GM23248 (cell line): Measurements from ENCODE around the gene HNRNPLL. TPM values are rescaled to one million over a fixed set of nuclear protein-coding genes. Genes with fewer than 3 reads are reported as not detected.

ENCODE experiments used
- DNase-seq: peaks from one replicate; pipeline ENCODE4 v3.0.0-alpha.2; 2015
- H2AFZ ChIP-seq: fragments of 200-600 bp; sonication (generic); 2 replicates; pipeline ENCODE4 v1.6.1; 2016; ENCODE audit warnings: antibody characterized with exemption
- H3F3A ChIP-seq: fragments of 200-600 bp; sonication (generic); 2 replicates; pipeline ENCODE4 v1.6.1; 2016; ENCODE audit warnings: mild to moderate bottlenecking, antibody characterized with exemption, mixed run types; ENCODE audit not compliant: insufficient read depth
- H3K27ac ChIP-seq: fragments of 200-600 bp; sonication (generic); 2 replicates; pipeline ENCODE4 v1.5.1; 2016; ENCODE audit warnings: mild to moderate bottlenecking
- H3K27me3 ChIP-seq: fragments of 200-600 bp; sonication (generic); replicated peaks from 2 replicates; pipeline ENCODE4 v1.6.1; 2016; ENCODE audit warnings: mild to moderate bottlenecking; ENCODE audit not compliant: insufficient read depth
- H3K36me3 ChIP-seq: fragments of 200-600 bp; sonication (generic); 2 replicates; pipeline ENCODE4 v1.6.1; 2016; ENCODE audit warnings: low read depth, mild to moderate bottlenecking
- H3K4me1 ChIP-seq: fragments of 200-600 bp; sonication (generic); 2 replicates; pipeline ENCODE4 v1.6.1; 2016; ENCODE audit warnings: mild to moderate bottlenecking; ENCODE audit not compliant: insufficient read depth
- H3K4me2 ChIP-seq: fragments of 200-600 bp; sonication (generic); one replicate; pipeline ENCODE4 v1.6.1; 2016; ENCODE audit warnings: mild to moderate bottlenecking; ENCODE audit not compliant: unreplicated experiment
- H3K4me3 ChIP-seq: fragments of 200-600 bp; sonication (generic); 2 replicates; pipeline ENCODE4 v1.5.1; 2016; ENCODE audit warnings: mild to moderate bottlenecking
- H3K79me2 ChIP-seq: fragments of 200-600 bp; sonication (generic); 2 replicates; pipeline ENCODE4 v1.6.1; 2016; ENCODE audit warnings: mild to moderate bottlenecking; ENCODE audit not compliant: insufficient read depth
- H3K9ac ChIP-seq: fragments of 200-600 bp; sonication (generic); 2 replicates; pipeline ENCODE4 v1.6.1; 2016; ENCODE audit warnings: mild to moderate bottlenecking
- H3K9me2 ChIP-seq: fragments of 200-600 bp; sonication (generic); 2 replicates; pipeline ENCODE4 v1.6.1; 2016; ENCODE audit warnings: mixed run types, mild to moderate bottlenecking, moderate library complexity; ENCODE audit not compliant: insufficient read depth
- H3K9me3 ChIP-seq: fragments of 200-600 bp; sonication (generic); one replicate; pipeline ENCODE4 v1.6.1; 2017; ENCODE audit warnings: low read depth
- H4K20me1 ChIP-seq: fragments of 200-600 bp; sonication (generic); 2 replicates; pipeline ENCODE4 v1.6.0; 2016; ENCODE audit not compliant: insufficient read depth
- EZH2 ChIP-seq: fragments of 200-600 bp; sonication (generic); IDR thresholded peaks from 2 replicates; pipeline ENCODE4 v1.6.1; 2018; ENCODE audit warnings: antibody characterized with exemption, mild to moderate bottlenecking; ENCODE audit not compliant: insufficient read depth, poor library complexity, severe bottlenecking
- EZH2phosphoT487 ChIP-seq: fragments of 200-600 bp; sonication (generic); IDR thresholded peaks from 2 replicates; pipeline ENCODE4 v1.6.1; 2018; ENCODE audit warnings: antibody characterized with exemption, moderate library complexity, mild to moderate bottlenecking, low read depth; ENCODE audit not compliant: insufficient read depth
- WGBS, 2 experiments: methylation state at CpG; one replicate each; pipeline ENCODE4 v1.1.6; 2015 to 2017; ENCODE audit warnings: low lambda C conversion rate in 2 of 2, low coverage in 1 of 2; ENCODE audit errors: missing lambda C conversion rate in 2 of 2; 5-methylcytosine and 5-hydroxymethylcytosine counted together
- in situ Hi-C: fragments of 300-500 bp; cut with MboI; formaldehyde crosslinking; loops from 2 replicates; pipeline ENCODE4 v1.15.0; 2020
- polyA plus RNA-seq: library from polyadenylated mRNA; unstranded; fragments of >200 nt; fragmentation: Nextera tagmentation; extraction: Ambion mirVana; gene quantifications from 2 replicates; pipeline ENCODE4 v1.2.1, GENCODE V29; 2016
- total RNA-seq: library from RNA; depleted of rRNA; stranded (reverse); fragments of >200 nt; shearing (Covaris generic); gene quantifications from 2 replicates; pipeline ENCODE4 v1.2.3, GENCODE V29; 2014

Gene HNRNPLL
- total and polyA plus RNA-seq, 2 experiments from 2014 or later, result 31.3 to 42.6 TPM

DNA sequence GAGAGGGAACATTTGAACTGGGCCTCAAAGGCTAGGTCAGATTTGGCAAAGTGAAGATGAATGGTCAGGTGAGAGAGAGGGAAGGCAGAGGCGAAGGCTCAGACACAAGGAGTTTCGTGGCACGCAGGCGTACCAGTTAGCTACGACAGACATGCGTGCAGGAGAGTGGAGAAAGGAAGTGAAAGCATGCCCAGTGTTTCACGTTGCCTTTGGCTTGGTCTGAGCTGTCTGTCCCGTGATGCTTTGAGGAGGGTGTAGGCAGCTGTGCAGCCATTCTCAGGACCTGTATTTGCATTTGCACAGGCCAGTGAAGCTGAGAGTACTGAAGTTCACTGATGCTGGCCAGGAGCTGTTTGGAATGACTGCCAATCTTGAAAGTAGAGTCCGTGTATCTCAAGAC lies 69.5 kb downstream of the HNRNPLL start:
- Histone ChIP-seq H2AFZ (no peak overlapping the region), H4K20me1 (no peaks in the 10 kb centered on the region), H3K36me3 (no peaks in the 10 kb centered on the region), H3K4me3 (no peak overlapping the region), H3K4me1 (0 out of 2 replicates have a peak, but pooled peaks cover 4% of the 10 kb centered on the region), H3K27me3 (no peaks in the 10 kb centered on the region), H3K9me3 (no peaks in the 10 kb centered on the region), H3F3A (peaks cover 8% of the 10 kb centered on the region; the same call in 1 of the 2 replicates), H3K79me2 (no peaks in the 10 kb centered on the region), H3K9me2 (no peaks in the 10 kb centered on the region), H3K9ac (no peak overlapping the region), H3K27ac (no peak overlapping the region), H3K4me2 (no peak overlapping the region)
- in situ Hi-C loops, result no loop called here
- no peak for DNase-seq
- WGBS, 2 experiments, result 62% methylated on average over 9 of the region's 9 CpGs
- no peak for TF ChIP-seq EZH2phosphoT487
- TF ChIP-seq EZH2, result no peak

DNA sequence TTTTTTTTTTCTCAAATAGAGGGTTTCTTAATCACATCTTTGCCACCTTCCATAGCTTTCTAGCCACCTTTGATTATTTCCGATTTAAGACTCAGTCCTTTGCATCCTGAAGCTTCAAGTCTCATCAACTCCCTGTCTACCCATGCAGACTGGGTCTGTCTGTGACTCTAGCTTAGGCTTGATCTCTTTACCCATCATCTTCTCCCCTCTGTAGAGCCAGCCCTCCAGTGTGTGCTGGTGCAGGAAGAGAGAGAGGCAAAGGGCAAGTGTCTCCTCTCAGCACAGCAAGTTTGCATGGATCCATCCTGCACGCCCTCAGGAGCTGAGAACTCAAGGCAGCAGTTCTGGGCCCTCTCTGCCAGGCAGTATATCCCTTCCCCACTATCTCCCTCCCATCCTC lies 70.4 kb downstream of the HNRNPLL start:
- no peak overlapping the region for H3K4me3 ChIP-seq
- H3K9me3 ChIP-seq, result no peaks in the 10 kb centered on the region
- no peaks in the 10 kb centered on the region for H3K36me3 ChIP-seq
- H3K4me1 ChIP-seq, result 0 out of 2 replicates have a peak, but pooled peaks cover 4% of the 10 kb centered on the region
- no peaks in the 10 kb centered on the region for H3K9me2 ChIP-seq
- no peak overlapping the region for H3K9ac ChIP-seq
- H3K4me2 ChIP-seq, result no peak overlapping the region
- TF ChIP-seq EZH2phosphoT487 (no peak), EZH2 (no peak)
- no peak overlapping the region for H2AFZ ChIP-seq
- 51 to 58% methylated on average over 2 of the region's 2 CpGs for WGBS, 2 experiments
- H3K79me2 ChIP-seq, result no peaks in the 10 kb centered on the region
- DNase-seq, result no peak
- no peak overlapping the region for H3K27ac ChIP-seq
- no peaks in the 10 kb centered on the region for H3K27me3 ChIP-seq
- no peaks in the 10 kb centered on the region for H4K20me1 ChIP-seq
- in situ Hi-C loops, result no loop called here
- H3F3A ChIP-seq, result peaks cover 12% of the 10 kb centered on the region; the same call in 1 of the 2 replicates

DNA sequence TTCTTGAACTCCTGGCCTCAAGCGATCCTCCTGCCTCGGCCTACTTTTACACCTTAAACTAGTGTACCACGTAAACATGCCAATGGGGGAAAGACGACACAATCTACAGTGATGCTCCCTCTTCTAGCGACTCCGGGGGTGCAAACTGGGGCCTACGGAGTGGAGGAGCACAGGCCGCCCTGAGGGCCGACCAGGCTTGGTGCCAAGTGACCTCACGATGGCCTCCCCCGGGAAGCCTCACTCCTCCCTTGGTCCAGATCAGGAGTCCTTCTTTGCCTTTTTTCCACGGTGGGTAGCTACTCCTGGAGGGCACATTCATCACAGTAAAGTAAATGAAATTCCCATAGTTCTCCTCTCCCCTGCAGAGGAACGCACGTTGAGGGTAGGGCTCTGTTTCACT lies 73.5 kb downstream of the HNRNPLL start:
- Histone ChIP-seq H3K9me2 (no peaks in the 10 kb centered on the region), H3K9me3 (no peaks in the 10 kb centered on the region), H4K20me1 (no peaks in the 10 kb centered on the region), H3K27ac (no peak overlapping the region), H3K4me1 (0 out of 2 replicates have a peak, but pooled peaks cover 4% of the 10 kb centered on the region), H3F3A (peaks cover 17% of the 10 kb centered on the region; the same call in 1 of the 2 replicates), H3K27me3 (0 out of 2 replicates have a peak, but pooled peaks cover 7% of the 10 kb centered on the region), H2AFZ (no peak overlapping the region), H3K4me3 (no peak overlapping the region), H3K4me2 (no peak overlapping the region), H3K9ac (no peak overlapping the region), H3K79me2 (no peaks in the 10 kb centered on the region), H3K36me3 (no peaks in the 10 kb centered on the region)
- TF ChIP-seq EZH2phosphoT487, result no peak
- TF ChIP-seq EZH2, result no peak
- DNase-seq, result no peak
- 86 to 87% methylated on average over 14 of the region's 14 CpGs for WGBS, 2 experiments
- in situ Hi-C loops, result no loop called here

DNA sequence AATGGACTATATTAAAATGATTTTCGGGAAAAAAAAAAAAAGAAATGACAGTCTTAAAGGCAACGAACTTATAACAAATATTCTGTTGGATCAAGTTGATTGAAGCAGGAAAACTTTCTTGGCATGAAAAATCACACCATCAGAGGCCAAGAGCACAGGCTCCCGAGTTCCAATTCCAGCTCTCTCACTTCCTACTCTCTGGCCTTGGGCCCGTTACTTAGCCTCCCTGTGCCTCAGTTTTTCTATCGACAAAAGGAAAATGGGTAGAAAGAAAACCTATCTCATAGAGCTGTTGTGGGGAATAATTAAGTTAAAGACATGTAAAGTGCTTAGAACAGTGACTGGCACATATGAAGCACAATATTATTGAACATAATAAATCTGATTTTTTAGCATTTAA lies 74.2 kb downstream of the HNRNPLL start:
- no peaks in the 10 kb centered on the region for H3K36me3 ChIP-seq
- H3K27ac ChIP-seq, result peak overlapping the region; percentile 82
- no peaks in the 10 kb centered on the region for H3K9me3 ChIP-seq
- WGBS, 2 experiments, result 32 to 34% methylated on average over 5 of the region's 5 CpGs
- H3K79me2 ChIP-seq, result no peaks in the 10 kb centered on the region
- peaks cover 7% of the 10 kb centered on the region; the same call in 1 of the 2 replicates for H3K27me3 ChIP-seq
- TF ChIP-seq EZH2phosphoT487 (no peak), EZH2 (no peak)
- peaks cover 17% of the 10 kb centered on the region; the same call in 1 of the 2 replicates for H3F3A ChIP-seq
- no peak for DNase-seq
- H3K4me2 ChIP-seq, result peak overlapping the region; percentile 80
- 0 out of 2 replicates have a peak, but pooled peaks cover 4% of the 10 kb centered on the region for H3K4me1 ChIP-seq
- peak overlapping the region; percentile 82 for H3K9ac ChIP-seq
- H3K9me2 ChIP-seq, result no peaks in the 10 kb centered on the region
- peak overlapping the region; percentile 77 for H3K4me3 ChIP-seq
- H4K20me1 ChIP-seq, result no peaks in the 10 kb centered on the region
- peak overlapping the region; percentile 91 for H2AFZ ChIP-seq
- in situ Hi-C loops, result no loop called here
